Measurements from ENCODE around the gene FLYWCH2.

The FLYWCH2 gene

DNA sequence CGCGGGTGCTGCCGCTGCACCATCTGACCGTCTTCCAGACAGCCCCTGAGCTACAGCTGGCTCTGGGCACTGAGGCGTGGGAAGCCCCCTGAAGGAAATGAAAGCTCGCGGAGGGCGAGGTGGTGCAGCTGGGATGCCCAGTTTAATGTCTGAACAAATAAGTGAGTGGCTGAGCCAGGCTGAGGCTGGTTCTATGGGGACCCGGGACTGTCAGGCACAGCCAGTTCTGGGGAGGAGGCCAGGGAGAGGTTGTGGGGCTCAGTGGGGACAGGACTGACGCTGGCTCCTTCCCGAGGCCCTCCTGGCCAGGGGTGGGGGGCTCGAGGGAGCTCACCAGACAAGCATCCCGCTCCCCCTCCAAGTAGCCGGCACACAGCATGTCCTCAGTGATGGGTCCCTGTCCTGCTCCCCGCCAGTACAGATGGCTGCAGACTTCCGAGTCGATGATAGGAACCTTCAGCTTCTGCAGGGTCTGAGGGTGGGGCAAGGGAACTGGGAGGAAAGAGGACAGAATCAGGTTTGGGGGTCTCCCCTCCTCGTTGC lies 29.4 kb upstream of the FLYWCH2 start:
- no peak for DNase-seq (ENCODE audit: low read depth in 2 of 2)

DNA sequence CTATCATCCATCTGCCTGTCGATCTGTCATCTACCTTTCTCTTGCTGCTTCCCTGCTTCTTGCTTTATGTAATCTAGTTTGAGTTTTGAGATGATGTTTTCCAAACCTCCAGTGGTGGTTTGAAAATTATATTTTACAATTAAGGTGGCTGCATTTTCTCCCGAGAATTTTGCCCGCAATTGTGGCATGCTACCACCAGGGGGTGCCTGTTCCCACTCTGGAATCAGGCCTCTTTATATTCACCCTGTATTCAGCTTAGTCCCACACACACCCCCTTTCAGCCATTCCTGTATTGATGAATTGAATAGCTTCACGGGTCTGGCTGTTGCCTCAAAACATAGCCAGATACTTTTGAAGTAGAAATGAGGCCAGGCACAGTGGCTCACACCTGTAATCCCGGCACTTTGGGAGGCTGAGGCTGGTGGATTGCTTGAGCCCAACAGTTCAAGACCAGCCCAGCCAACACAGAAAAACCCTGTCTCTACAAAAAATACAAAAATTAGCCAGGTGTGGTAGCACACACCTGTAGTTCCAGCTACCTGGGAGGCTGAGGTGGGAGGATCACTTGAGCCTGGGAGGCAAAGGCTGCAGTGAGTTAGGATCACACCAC lies 28.2 kb upstream of the FLYWCH2 start:
- DNase-seq (ENCODE audit: low read depth in 2 of 2) = no peak

DNA sequence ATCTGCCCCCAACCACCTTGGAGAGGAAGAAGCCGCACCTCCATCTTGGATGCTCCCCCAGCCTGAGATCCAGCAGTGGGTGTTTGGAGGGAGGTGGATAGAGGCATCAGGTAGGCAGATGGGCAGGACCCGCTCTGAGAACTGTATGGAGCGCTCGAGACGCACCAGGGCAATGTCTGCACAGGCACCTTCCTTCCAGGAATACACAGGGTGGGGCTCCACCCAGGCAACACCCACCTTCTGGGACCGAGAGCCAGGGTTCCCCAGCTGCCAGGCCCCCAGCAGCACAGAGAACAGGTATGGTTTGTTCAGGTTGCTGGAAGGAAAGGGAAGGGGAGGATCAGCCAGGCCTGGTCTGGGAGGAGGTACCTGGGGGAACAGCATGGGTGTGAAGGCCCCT lies 27.5 kb upstream of the FLYWCH2 start:
- DNase-seq (ENCODE audit: low read depth in 2 of 2) = no peak

DNA sequence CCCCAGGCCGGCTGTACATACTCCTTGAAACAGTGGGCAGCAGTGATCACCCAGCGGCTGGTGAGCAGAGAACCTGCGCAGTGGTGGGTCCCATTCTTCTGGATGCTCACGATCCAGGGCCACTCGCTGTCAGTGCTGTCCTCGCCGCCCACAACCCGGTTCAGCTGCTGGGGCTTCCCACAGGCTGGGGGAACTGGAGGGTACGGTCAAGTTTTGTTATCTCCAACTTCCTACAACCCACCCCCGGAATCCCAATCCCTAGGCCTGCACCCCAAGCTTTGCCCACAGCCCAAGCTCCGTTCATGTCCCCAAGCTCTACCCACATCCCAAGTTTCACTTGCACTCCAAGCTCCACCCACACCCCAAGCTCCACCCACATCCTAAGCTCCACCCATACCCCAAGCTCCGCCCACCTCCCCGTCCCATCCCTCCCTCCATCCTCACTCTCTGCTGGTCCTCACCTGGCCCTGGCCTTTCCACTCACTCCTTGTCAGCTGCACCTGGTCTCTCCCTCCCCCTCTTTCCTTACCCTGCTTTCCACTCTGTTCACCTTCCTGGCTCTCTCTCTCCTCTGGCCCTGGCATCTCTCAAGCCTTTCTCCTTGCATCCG lies 26.8 kb upstream of the FLYWCH2 start:
- no peak for DNase-seq (ENCODE audit: low read depth in 2 of 2)

DNA sequence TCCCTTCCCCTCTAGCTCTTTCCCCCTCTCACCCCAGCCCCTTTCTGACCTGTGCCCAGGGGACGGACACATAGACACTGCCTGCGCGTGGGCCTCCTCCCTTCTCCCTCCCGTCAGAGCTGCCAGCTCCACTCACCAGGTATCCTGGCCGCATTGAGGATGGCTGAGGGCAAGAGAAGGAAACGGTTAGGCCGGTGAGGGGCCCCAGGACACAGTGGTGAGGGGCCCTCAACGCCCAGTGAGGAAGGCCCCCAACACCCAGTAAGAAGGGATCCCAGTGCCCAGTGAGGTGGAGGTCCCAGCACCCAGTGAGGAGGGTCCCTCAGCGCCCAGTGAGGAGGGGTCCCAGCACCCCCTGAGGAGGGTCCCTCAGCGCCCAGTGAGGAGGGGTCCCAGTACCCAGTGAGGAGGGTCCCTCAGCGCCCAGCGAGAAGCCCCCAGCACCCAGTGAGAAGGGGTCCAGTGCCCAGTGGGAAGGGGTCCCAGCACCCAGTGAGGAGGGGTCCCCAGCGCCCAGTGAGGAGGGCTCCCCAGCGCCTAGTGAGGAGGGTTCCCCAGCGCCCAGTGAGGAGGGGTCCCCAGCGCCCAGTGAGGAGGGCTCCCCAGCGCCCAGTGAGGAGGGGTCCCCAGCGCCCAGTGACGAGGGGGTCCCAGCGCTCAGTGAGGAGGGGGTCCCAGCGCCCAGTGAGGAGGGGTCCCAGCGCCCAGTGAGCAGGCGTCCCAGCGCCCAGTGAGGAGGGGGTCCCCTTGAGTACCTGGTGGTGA lies 26.1 kb upstream of the FLYWCH2 start:
- DNase-seq (ENCODE audit: low read depth in 2 of 2) = no peak

DNA sequence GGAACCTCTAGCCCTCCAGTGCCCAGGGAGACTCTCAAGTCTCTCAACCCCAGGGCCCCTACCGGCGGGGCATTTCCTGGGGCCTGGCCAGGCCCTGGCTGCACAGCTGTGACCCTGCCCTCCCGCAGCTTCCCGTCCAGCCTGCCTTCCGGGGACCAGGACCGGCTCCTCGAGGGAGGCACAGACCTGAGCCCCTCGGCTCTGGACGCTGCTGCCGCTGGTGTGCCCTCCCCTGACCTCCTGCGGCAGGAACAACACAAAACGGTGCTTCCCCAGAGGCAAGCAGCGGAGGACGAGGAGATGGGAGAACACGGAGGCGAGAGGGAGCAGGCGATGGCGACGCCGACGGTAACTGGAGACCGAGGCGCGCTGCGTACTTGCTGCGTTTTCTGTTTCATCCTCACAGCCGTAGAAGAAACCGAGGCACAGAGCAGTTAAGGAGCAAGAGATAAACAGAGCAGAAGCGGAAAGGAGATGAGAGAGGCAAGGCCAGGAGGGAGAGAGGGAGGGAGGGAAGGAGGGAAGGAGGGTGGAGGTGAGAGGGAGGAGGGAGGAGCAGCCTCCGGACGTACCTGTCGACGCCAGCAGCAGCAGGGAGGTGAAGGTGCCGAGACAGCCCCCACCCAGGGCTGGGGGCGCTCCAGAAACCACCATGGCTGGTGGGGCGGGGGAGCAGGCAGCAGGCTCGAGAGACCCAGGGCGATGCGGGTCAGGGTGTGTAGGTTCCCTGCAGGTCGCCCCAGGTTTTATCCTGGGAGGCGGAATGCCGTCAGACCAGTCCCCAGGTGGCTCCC lies 25.4 kb upstream of the FLYWCH2 start, which contains the start of gene PRSS22:
PRSS22 (minus strand) TSS at position 720 of the 794 bp plus-strand sequence; CDS start at position 654, 66 bp downstream.
- no peak for DNase-seq (ENCODE audit: low read depth in 2 of 2)

DNA sequence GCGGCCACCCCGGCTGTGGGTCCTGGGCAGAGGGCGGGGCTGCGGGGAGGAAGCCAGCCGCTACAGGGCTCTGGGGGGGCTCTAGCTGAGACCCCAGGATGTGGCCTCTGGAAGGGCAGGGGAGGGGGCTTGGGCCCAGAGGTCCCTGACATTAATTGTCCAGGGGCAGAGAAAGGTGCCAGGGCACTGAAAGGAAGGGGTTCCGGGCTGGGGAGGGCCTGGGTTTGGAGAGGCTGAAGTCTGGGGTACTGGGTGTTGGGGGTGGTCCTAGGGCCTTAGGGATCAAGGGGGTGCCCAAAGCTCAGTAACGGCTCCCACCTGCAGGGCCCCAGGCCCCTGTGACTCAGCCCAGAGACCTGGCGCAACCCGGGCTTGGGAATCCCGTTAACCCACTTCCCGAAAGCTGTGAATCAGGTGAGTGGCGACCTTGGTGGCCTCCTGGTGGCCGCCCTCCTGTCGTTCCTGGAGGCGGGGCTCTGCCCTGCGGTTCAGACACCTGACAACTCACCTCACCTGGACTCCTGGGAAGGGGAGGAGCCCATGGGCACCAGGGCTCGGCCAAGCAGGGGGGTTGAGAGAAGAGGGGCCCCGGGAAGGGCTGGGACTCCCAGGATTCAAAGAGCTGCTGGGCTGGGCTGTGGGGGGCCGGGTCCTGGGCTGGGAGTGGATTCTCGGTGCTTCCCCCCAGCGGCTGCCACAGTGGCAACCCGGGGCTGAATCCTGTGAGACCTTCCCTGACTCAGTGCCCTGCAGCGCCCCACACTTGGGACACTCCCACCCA lies 24.6 kb upstream of the FLYWCH2 start:
- no peak for DNase-seq (ENCODE audit: low read depth in 2 of 2)

DNA sequence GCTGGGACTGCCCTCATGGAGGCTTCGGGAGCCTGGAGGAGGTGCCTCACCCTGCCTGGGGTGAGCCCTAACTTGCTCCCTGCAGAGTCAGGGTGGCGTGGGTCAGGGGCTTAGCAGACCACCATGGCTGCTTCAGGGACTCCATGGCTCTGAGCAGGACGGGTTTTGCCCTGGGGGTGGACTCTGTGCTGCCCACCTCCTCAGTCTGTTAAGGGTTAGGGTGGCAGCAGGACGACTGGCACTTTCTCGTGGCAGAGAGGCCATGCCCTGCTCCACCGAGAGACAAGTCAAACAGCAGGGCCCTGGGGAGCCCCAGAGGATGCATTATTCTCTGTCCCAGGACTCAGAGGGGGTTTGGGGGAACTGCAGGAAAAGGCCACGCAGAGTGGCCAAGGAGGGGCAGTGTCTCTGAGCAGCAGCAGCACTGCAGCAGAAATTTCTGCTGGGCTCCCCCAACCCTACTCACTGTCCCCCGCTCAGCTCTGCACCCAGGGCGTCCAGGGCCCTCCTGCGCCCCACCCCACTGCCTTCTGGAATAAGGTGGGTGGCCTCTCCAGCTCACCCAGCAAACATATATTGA lies 23.2 kb upstream of the FLYWCH2 start:
- DNase-seq (ENCODE audit: low read depth in 2 of 2) = no peak

DNA sequence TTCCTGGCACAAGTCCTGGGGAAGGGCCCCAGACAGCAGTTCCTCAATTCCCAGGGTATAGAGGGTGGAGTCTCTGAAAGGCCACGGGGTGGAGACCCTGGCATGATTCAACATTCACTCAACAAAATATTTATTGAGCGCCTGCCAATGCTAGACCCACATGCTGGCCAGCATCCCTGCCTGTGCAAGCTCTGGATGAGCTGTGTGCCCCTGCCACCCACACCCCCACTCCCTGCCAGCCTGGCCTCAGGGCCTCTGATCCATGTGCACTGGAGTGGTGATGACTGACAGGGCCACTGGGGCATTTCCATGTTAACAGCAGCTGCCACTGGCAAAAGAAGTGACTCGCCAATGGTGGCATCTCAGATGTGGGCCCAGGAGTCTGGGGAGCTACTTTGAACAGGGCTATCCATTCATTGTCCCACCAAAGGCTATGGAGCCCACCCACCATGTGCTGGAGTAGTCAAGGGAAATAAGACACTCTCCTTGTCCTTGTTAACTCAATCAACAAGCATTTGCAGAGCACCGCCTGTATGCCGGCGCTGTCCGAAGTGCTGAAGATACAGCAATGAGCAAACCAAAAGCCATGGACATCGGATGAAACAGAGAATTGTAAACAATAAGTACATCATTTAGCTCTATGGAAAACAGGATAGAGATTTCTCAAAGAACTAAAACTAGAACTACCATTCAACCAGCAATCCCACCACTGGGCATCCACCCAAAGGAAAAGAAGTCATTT lies 22.0 kb upstream of the FLYWCH2 start:
- no peak for DNase-seq (ENCODE audit: low read depth in 2 of 2)

DNA sequence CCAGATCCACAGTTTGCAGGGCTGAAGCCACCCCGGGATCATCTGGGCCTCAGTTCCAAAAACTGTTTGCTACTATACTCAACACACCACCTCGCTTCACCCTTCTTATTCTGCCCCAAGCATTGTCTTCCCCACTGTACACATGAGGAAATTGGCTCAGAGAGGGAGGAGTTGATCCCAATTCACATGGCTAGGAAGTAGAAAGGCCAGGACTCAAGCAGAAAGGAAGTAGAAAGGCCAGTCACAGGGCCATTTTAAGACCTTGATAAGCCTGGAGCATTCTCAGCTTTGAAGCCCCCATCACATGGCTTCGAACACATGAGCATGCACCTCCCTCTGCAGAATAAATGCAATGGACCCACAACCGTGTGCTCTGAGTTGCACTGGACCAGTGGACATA lies 17.4 kb upstream of the FLYWCH2 start:
- DNase-seq (ENCODE audit: low read depth in 2 of 2) = no peak

DNA sequence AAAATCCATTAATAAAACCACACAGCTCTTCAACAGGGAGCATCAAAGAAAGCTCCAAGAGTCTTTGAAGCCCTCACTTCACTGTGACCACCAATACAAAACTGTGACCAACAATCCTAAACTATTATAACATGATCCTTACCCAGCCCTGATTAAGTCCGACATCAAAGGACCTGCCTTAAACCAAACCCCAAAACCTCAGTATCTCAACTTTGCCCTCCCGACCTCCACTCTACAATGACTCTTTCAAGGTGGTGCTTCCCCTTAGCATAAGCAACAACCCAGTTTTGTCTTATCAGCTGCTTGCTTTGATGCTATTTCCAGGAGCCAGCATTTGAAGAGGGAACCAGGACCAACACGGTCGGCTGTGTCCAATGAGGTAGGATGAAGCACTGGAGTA lies 16.6 kb upstream of the FLYWCH2 start:
- DNase-seq (ENCODE audit: low read depth in 2 of 2) = no peak

DNA sequence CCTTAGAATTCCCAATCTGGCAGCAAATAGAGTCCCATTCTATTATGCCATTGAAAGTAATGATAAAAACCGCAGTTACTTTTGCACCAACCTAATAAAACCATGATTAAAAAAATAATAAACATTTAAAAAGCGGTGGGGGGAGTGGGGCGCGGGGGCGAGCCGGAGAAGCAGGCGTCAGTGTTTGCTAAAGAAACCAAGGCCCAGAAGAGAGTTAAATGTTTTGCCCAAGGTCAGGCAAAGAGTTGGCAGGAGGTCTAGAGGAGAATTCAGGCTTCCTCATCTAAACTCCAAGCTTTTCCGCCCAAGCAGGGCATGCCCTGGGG lies 15.4 kb upstream of the FLYWCH2 start:
- no peak for DNase-seq (ENCODE audit: low read depth in 2 of 2)

DNA sequence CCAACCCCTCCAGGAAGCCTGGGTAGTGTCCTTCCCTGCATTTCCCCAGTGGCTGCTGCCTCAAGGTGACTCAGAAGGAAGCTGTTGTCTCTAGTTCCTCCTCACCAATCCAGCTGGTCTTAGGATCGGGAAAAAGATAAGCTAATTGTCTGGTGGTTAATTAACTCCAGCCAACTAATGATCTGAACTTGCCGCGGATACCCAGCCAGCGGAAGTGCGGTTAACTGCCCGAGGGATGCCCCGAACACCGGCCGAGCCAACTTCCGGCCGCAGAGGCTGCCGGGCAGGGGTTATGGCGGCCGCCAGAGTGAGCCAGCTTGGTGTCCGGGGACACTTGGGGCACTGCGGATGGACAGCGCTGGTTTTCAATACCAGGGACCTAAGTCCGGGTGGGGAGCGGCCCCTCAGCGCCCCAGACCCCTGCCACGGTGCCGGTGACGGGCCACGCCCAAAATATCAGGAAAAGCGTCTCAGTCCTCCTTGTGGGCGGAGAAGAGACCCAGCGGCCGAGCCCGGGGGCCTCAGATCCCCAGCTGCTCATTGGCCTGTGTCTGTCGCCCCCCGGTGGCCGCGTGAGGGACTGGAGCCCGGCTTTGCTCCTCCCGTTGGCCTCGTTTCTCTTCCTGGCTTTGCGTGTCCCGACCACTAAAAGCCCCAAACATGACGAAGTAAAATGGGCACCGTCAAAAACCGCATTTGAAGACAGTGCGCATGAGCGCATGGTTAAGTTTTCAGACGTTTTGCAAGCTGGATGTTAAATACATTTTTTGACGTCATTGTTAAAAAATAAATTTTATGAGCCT lies 14.8 kb upstream of the FLYWCH2 start:
- peak; percentile 81 to 82 for DNase-seq (ENCODE audit: low read depth in 2 of 2)

DNA sequence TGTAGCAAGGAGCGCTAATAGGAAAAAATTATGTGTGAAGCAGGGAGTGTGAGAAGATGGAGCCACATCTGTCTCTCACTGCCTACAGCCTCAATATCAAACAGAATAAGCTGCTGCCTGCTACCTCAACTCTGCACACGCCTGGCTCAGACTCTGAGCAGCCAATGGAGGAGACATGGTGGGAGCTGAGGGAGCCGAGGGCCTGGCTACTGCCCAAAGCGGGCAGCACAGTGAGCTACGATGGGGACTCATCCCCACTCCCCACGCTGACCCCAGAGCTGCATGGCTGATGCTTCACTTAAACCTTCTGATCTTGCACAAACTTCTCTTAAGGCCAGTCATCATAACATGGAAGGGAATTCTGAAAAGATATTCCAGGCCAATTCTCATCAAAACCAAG lies 11.1 kb upstream of the FLYWCH2 start:
- DNase-seq (ENCODE audit: low read depth in 2 of 2) = no peak

DNA sequence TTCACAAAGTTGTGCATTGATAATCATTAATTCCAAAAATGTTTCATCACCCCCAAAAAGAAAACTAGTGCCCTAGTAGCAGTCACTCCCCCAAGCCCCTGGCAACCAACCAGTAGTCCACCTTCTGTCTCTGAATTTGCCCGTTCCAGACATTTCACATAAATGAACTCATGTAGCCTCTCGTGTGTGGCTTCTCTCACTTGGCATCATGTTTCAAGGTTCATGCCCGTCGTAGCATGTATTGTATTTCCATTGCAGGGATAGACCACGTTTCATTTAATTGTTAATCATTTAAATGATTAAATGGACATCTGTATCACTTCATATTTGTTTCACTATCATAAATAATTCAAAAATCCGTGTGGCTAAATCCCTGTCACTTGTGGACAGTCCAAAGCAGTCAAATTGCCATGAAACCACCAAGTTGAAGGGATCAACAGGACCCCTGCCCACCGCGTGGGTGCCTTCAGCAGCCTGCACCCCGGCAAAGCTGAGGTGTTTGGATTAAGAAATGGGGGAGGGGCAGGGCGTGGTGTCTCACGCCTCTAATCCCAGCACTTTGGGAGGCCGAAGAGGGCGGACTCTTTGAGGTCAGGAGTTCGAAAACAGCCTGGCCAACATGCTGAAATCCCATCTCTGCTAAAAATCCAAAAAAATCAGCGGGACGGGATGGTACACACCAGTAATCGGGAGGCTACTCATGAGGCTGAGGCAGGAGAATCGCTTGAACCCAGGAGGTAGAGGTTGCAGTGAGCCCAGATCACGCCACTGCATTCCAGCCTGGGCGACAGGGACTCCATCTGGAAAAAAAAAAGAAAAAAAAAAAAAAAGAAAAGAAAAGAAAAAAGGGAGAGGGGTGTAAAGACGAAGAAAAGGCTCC lies 8.7 kb upstream of the FLYWCH2 start:
- DNase-seq (ENCODE audit: low read depth in 2 of 2) = no peak

DNA sequence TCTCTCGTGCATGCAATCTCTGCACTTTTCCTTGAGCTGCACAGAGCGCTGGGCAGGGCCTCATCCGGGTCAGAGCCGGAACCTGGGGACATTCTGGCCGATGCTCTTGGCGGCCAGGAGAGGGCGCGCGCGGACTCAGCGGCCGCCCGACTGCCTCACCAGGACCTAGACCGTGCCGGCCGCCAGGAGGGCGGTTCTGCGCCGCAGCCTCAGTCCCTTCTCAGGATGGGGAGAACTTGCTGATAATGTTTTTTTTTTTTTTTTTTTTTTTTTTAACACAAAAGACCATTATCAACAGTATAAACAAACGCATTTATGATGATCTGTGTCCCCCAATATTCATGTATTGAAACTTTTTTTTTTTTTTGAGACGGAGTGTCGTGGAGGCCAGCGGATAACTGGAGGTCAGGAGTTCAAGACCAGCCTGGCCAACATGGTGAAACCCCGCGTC lies 8.1 kb upstream of the FLYWCH2 start:
- DNase-seq (ENCODE audit: low read depth in 2 of 2) = peak; percentile 26 to 35

DNA sequence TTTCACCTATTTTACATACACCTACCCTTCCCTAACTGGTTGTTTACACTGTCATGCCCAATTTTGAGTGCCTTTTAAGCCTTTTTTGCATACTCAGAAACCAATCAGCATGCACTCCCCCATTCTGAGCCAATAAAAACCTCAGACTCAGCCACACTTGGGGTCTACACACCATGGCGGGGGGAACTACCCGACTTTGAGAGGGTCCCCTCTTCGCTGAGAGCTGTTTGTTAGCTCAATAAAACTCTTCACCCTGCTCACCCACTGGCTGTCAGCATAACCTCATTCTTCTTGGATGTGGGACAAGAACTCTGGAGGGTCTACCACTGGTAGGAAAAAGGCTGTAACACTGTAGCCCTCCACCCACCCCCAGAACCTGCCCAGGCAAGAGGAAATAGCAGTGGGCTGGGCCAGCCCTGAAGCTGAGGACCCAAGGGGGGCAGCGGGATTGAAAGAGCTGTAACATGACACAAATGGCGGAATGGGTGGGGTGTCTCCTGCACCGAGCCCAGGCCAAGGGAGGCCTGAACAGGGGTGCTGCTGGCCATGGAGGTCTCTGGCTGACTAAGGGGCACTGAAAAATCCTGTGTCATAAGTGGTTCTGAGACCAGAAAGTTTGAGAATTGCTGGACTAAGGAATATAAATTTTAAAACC lies 3.0 kb upstream of the FLYWCH2 start:
- no peak for DNase-seq (ENCODE audit: low read depth in 2 of 2)
